ENCODE data around the gene OLIG2. TPM values are rescaled to one million over a fixed set of nuclear protein-coding genes. Genes with fewer than 3 reads are reported as not detected.

Gene OLIG2
- total and polyA plus RNA-seq, 2 of the 4 experiments (the other 2 are of a cell fraction) = not detected

GRCh38 chr21:32976791-32977190, 48.9 kb upstream of the OLIG2 start (continued):
- TF ChIP-seq ELK1 (IDR thresholded peaks at IDR 0.05; ENCODE audit: borderline replicate concordance, low read depth, low read length) (no peak), USF2 (IDR thresholded peaks at IDR 0.05; ENCODE audit: low read depth, low read length) (no peak), BHLHE40 (IDR thresholded peaks at IDR 0.05; ENCODE audit: low read depth, low read length) (no peak), RCOR1 (IDR thresholded peaks at IDR 0.05; ENCODE audit: insufficient replicate concordance, low read length) (no peak)

- no peak overlapping the region for H2BK15ac ChIP-seq (ENCODE audit: low read depth, low read length)
- ChIA-PET POLR2A (ENCODE audit: unreplicated experiment) (no interaction called here), CTCF (interaction anchor here (0.6 kb wide), 1 partner anchor 249 kb away, joined by 3 read pairs; no protein-coding TSS in a partner anchor)
- ATAC-seq (ENCODE audit: low read depth) (no peak), DNase-seq (no peak)
- no peaks in the 10 kb centered on the region for H3K79me1 ChIP-seq (ENCODE audit: low read depth in 1 of 2, low read length in 2 of 2)
- H3K56ac ChIP-seq (ENCODE audit: extremely low read depth, insufficient read depth, low read length) = no peak overlapping the region
- BruUV-seq (replicated peaks) = no TSS peak
- no peak overlapping the region for H3K14ac ChIP-seq (replicated peaks; ENCODE audit: low read depth, low read length)
- no peak overlapping the region for H4K5ac ChIP-seq (ENCODE audit: low read depth, low read length)
- H4K91ac ChIP-seq (ENCODE audit: insufficient read depth, low read depth, low read length) = no peak overlapping the region
- no peaks in the 10 kb centered on the region for H3K4me1 ChIP-seq (ENCODE audit: control insufficient read depth, insufficient read depth, low read length)
- no peak overlapping the region for H2BK5ac ChIP-seq (ENCODE audit: low read depth, low read length, poor library complexity, severe bottlenecking)
- H3K4ac ChIP-seq (ENCODE audit: low read depth, low read length) = no peak overlapping the region
- H2BK120ac ChIP-seq (ENCODE audit: low read depth, low read length) = no peak overlapping the region
- peaks cover 19% of the 10 kb centered on the region for H3K27me3 ChIP-seq (ENCODE audit: control insufficient read depth, insufficient read depth, low read length)
- TF ChIP-seq ELK1 (IDR thresholded peaks at IDR 0.05; ENCODE audit: borderline replicate concordance, low read depth, low read length) = no peak
- TF ChIP-seq CEBPB (IDR thresholded peaks at IDR 0.05; ENCODE audit: low read depth, low read length) = no peak
- TF ChIP-seq RCOR1 (IDR thresholded peaks at IDR 0.05; ENCODE audit: insufficient replicate concordance, low read length) = no peak
- TF ChIP-seq MAFK (IDR thresholded peaks at IDR 0.05; ENCODE audit: low read depth, low read length) = no peak
- no peak for TF ChIP-seq MXI1 (IDR thresholded peaks at IDR 0.05; ENCODE audit: borderline replicate concordance, low read depth, low read length)
- no peak for TF ChIP-seq MAZ (IDR thresholded peaks at IDR 0.05; ENCODE audit: borderline replicate concordance, low read depth, low read length)
- TF ChIP-seq RFX5 (IDR thresholded peaks at IDR 0.05; ENCODE audit: low read depth, low read length) = no peak
- TF ChIP-seq POLR2A (IDR thresholded peaks at IDR 0.05; ENCODE audit: low read depth, low read length) = no peak
- H3K4me2 ChIP-seq (ENCODE audit: low read depth, low read length) = no peak overlapping the region
- H3K4me3 ChIP-seq (ENCODE audit: insufficient read depth, low read depth, low read length) = no peak overlapping the region
- H4K8ac ChIP-seq (ENCODE audit: low read depth in 2 of 2, low read length in 2 of 2) = no peak overlapping the region
- intact Hi-C loops (cut with micrococcal nuclease) = no loop called here
- H3K23ac ChIP-seq (ENCODE audit: low read depth, low read length) = no peak overlapping the region
- H2AK9ac ChIP-seq (replicated peaks; ENCODE audit: low read depth, low read length, poor library complexity) = no peak overlapping the region
- no peaks in the 10 kb centered on the region for H4K20me1 ChIP-seq (ENCODE audit: insufficient read depth, low read length)
- H3K9me3 ChIP-seq (ENCODE audit: control insufficient read depth, insufficient read depth, low read length) = no peaks in the 10 kb centered on the region
- no peak overlapping the region for H2AFZ ChIP-seq (replicated peaks; ENCODE audit: low read length, poor library complexity)
- H3K18ac ChIP-seq (ENCODE audit: low read depth, low read length) = no peak overlapping the region
- WGBS, 2 experiments (ENCODE audit: extremely low coverage in 2 of 2, insufficient read length in 1 of 2) = 40% methylated on average over 1 of the region's 5 CpGs; no CpG with 5 or more reads in 1 of the 2 experiments
- no peak overlapping the region for H3K27ac ChIP-seq (ENCODE audit: insufficient read depth, low read length)
- H3K36me3 ChIP-seq (ENCODE audit: control insufficient read depth, insufficient read depth, low read length) = no peaks in the 10 kb centered on the region
- H3K9ac ChIP-seq (ENCODE audit: low read depth, low read length) = no peak overlapping the region
- H2AK5ac ChIP-seq (ENCODE audit: low read depth, low read length) = no peak overlapping the region
- no peak overlapping the region for H2BK20ac ChIP-seq (ENCODE audit: low read depth, low read length)
- no peaks in the 10 kb centered on the region for H3K9me1 ChIP-seq (ENCODE audit: insufficient read depth, low read length)
- in situ Hi-C loops (cut with MboI; ENCODE audit: low sequenced_read_pairs) = loop anchor here (25.0 kb wide), 1 partner anchor 485 kb away; no protein-coding TSS in a partner anchor
- dilution Hi-C loops (cut with HindIII; ENCODE audit: low sequenced_read_pairs, unreplicated experiment) = no loop called here
Measured at GRCh38 chr21:32977216-32977615, 48.5 kb upstream of the OLIG2 start.
